H54 (cell line): ENCODE data around the gene POP4.

Experiments
- DNase-seq: peaks from one replicate; pipeline ENCODE4 v3.0.0; 2011; ENCODE audit warnings: low spot score, mixed read lengths; ENCODE audit not compliant: insufficient read length
- FAIRE-seq: peaks from 3 replicates; lab custom pipeline; 2011; peaks lifted over from hg19 to GRCh38; lab: Jason Lieb, UNC
- POLR2A ChIP-seq: IDR thresholded peaks from 2 replicates; pipeline ENCODE4 v1.6.1; 2011; ENCODE audit warnings: low read depth, mild to moderate bottlenecking, low read length

The POP4 gene

DNA sequence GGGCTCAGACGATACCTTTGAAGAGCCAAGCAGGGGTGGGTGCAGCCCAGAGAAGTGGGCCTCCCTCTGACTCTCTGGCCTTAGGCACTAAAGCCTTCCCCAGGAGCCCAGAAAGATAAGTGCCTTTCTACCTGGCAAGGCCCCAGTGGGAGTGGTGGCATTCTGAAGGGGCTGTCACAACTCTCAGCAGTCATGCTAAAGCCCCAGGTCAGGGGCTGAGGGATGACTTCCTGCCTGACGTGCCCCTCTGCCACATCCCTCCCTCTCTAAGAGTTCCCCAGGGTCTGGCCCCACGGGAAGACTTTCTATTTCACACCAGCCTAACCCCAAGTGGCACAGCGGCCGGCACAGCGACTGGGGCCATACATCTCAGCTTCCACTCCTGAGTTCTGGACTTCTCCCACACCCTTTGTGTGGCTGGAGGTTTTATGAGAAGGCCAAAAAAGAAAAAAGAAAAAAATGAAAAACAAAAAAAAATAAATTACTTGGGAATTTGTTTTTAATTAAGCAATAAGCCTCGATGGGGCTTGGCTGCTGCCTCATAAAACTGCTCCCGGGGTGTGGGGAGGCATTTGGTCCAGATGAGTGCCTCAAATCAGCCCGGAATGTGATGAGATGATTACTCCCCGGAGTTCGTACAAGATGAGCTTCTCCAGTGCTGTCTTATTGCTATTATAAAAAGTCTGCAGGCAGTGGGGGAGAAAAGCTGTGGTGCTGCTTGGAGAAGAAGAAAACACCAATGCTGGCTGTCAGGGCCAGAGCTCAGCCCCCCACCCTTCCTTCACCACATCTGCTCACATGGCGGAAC, 30.7 kb downstream of the POP4 start:
- TF ChIP-seq POLR2A = no peak
- DNase-seq (no peak), FAIRE-seq (no peak)

GRCh38 chr19:29639086-29639485, 33.0 kb downstream of the POP4 start:
- no peak for TF ChIP-seq POLR2A
- FAIRE-seq (no peak), DNase-seq (no peak)

DNA sequence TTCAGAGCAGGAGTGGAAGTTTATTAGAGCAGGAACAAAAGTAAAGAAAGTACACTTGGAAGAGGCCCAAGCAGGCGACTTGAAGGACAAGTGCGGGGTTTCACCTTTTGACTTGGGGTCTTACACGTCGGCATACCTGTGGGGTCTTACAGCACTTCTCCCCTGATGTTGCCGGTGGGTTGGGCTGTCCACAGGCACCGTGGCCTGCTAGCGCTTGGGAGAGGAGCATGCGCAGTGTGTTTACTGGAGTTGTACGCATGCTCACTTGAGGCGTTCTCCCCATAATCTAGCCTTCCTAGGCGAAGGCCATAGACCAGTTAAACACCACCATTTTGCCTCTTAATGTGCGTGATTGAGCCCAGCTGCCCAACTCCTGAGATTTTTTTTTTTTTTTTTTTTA, 34.1 kb downstream of the POP4 start:
- TF ChIP-seq POLR2A = no peak
- FAIRE-seq (no peak), DNase-seq (no peak)

DNA sequence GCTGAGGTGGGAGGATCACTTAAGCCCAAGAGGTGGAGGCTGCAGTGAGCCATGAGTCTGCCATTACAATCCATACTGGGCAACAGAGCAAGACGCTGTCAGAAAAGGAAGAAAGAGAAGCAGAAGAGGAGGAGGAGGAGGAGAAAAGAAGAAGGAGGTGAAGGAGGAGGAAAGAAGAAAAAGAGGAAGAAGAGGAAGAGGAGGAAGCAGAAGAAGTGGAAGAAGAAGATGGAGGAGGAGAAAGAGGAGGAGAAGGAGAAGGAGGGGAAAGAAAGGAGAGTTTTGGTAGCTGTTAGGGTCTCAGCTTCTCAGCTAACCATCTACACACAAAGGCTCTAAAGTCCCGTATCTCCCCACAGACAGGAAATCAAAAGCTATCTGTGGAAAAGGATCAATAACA, 35.5 kb downstream of the POP4 start:
- TF ChIP-seq POLR2A = no peak
- no peak for DNase-seq
- no peak for FAIRE-seq

GRCh38 chr19:29643361-29643935, 37.4 kb downstream of the POP4 start:
- TF ChIP-seq POLR2A = no peak
- DNase-seq = no peak
- FAIRE-seq = no peak

DNA sequence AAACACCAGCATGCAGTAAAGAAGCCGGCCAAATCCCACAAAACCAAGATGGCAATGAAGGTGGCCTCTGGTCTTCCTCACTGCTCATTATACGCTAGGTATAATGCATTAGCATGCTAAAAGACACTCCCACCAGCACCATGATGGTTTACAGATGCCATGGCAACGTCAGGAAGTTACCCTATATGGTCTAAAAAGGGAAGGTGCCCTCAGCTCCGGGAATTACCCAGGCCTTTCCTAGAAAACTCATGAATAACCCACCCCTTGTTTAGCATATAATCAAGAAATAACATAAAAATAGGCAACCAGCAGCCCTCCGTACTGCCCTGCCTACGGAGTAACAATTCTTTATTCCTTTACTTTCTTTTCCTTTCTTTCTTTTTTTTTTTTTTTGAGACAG, 38.1 kb downstream of the POP4 start:
- FAIRE-seq = no peak
- no peak for TF ChIP-seq POLR2A
- no peak for DNase-seq

GRCh38 chr19:29645491-29645867, 39.4 kb downstream of the POP4 start:
- no peak for DNase-seq
- FAIRE-seq = no peak
- no peak for TF ChIP-seq POLR2A

- TF ChIP-seq POLR2A = no peak
- FAIRE-seq (no peak), DNase-seq (no peak)
Measured at GRCh38 chr19:29645911-29646310, 39.8 kb downstream of the POP4 start.

DNA sequence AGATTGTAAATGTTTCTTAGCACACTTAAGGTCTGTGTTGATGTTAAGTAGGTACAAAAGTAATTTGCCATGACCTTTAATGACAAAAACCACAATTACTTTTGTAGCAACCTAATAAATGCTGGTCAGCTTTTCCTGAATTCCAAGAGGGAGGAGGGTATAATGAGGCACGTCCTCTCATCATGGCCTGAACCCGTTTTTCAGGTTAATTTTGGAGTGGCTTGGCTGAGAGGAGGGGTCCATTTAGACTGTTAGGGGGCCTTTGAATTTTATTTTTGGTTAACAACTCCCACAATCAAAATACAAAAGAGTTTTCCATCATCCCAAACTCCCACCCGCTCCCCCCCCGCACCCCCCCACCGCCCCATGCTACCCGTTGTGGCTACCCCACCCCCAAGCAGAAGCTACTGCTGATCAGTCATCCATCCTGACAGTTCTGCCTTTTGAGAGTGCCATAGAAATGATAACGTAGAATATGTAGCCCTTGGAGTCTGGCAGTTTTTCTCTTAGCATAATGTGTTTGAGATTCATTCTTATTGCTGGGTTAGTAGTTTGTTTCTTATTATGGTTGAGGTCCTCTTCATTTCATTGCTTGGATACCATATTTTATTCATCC, 44.8 kb downstream of the POP4 start:
- no peak for FAIRE-seq
- DNase-seq = no peak

GRCh38 chr19:29651622-29652394, 45.7 kb downstream of the POP4 start:
- FAIRE-seq (no peak), DNase-seq (no peak)
- no peak for TF ChIP-seq POLR2A

More for the DNA sequence above, 44.8 kb downstream of the POP4 start:
- no peak for TF ChIP-seq POLR2A

DNA sequence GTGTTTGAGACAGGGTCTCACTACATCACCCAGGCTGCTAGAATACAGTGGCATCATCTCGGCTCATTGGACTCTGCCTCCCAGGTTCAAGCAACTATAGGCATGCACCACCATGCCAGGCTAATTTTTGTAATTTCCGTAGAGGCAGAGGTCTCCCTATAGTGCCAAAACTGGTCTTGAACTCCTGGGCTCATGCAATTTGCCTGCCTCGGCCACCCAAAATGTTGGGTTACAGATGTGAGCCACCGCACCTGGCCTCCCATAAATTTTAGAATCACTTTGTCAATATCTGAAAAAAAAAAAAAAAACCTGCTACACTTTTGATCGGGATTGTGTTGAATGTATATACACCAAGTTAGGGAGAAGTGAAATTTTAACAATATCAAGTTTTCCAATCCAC, 47.3 kb downstream of the POP4 start:
- no peak for TF ChIP-seq POLR2A
- FAIRE-seq (no peak), DNase-seq (no peak)

- no peak for FAIRE-seq
- DNase-seq = no peak
- no peak for TF ChIP-seq POLR2A
Measured at GRCh38 chr19:29655648-29656335, 49.7 kb downstream of the POP4 start.

DNA sequence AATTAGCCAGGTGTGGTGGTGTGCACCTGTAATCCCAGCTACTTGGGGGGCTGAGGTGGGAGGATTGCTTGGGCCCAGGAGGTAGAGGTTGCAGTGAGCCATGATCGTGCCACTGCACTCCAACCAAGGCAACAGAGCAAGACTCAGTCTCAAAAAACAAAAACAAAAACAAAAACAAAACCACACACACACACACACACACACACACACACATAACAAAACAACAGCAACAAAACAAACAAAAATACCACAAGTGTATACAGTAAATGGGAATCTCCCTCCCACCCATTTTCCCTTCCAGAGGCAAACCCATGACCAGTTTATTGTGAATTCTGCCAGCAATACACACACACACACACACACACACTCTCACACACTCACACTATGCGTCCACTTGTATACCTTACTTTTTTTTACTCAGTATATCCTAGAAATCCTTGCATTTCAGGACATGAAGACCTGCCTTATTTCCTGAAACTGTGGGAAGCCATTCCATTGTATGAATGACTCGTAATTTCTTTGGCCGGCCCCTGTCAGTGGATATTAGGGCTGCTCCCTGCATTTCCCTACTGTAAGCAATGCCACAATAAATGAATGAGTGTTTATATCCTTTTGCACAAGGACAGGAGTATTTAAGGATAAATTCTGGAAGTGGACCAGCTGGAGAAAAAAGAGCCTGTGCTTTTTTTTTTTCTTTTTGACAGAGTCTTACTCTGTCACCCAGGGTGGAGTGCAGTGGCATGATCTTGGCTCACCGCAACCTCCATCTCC, 52.3 kb downstream of the POP4 start:
- FAIRE-seq = no peak
- no peak for TF ChIP-seq POLR2A
- no peak for DNase-seq
